ENCODE measurements around the gene R3HDM2. TPM values are rescaled to one million over a fixed set of nuclear protein-coding genes. Genes with fewer than 3 reads are reported as not detected.

R3HDM2 gene
- total RNA-seq, 4 donors from 2014 or later: 31.0 to 51.9 (median 41.6) TPM

DNA sequence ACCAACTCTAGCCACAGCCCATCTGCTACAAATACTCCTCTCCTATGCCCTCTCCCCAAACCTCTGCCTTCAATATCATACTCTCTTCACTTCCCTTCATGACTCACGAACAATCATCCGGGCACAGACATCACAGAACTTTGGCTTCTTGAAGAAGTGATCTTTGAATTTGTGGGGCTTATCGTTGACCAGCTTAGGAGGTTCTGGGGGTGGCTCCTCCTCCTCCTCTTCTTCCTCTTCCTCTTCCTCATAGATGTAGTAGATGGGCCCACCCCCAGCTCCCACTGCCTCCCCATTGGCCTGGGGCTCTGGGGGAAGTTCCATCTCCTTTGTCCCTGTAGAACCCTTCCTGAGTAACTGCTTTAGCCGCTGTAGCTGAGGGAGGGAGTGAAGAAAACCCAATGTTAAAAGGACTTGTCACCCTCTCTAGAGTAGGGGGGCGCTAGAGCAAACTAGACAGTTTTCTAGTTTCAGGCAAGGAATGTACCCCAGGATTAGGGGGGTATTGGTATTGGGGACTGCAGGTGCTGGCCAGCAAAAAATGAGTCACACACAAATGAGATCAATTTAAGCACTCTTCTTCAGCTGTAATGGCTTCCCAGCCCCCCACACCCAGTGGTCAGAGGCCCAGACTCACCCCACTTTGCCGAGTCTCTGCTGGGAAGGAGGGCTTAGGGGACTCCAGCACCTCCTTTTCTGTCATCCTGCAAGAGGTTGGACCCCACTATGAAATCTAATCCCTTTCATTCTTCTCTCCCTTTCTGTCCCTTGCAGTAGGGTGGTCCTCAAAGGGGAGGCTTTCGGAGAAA, 181.7 kb downstream of the R3HDM2 start:
- TF ChIP-seq, protein P1, sequence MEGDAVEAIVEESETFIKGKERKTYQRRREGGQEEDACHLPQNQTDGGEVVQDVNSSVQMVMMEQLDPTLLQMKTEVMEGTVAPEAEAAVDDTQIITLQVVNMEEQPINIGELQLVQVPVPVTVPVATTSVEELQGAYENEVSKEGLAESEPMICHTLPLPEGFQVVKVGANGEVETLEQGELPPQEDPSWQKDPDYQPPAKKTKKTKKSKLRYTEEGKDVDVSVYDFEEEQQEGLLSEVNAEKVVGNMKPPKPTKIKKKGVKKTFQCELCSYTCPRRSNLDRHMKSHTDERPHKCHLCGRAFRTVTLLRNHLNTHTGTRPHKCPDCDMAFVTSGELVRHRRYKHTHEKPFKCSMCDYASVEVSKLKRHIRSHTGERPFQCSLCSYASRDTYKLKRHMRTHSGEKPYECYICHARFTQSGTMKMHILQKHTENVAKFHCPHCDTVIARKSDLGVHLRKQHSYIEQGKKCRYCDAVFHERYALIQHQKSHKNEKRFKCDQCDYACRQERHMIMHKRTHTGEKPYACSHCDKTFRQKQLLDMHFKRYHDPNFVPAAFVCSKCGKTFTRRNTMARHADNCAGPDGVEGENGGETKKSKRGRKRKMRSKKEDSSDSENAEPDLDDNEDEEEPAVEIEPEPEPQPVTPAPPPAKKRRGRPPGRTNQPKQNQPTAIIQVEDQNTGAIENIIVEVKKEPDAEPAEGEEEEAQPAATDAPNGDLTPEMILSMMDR (IDR thresholded peaks at IDR 0.05): no peak
- TF ChIP-seq POLR2A (IDR thresholded peaks at IDR 0.05): no peak
- no peak for TF ChIP-seq EP300 (IDR thresholded peaks at IDR 0.05)
- Histone ChIP-seq H3K9me3 (no peaks in the 10 kb centered on the region), H3K27me3 (peaks cover 0 to 4% of the 10 kb centered on the region in 2 donors), H3K4me3 (no peak overlapping the region), H3K36me3 (peaks cover 0 to 8% (median 0%) of the 10 kb centered on the region in 3 donors), H3K27ac (no peak overlapping the region), H3K4me1 (peaks cover 0 to 1% (median 0%) of the 10 kb centered on the region in 4 donors)
- DNase-seq (ENCODE audit: low spot score in 2 of 2): no peak
- 78 to 80% methylated on average over 7 of the region's 7 CpGs for WGBS, 2 donors

DNA sequence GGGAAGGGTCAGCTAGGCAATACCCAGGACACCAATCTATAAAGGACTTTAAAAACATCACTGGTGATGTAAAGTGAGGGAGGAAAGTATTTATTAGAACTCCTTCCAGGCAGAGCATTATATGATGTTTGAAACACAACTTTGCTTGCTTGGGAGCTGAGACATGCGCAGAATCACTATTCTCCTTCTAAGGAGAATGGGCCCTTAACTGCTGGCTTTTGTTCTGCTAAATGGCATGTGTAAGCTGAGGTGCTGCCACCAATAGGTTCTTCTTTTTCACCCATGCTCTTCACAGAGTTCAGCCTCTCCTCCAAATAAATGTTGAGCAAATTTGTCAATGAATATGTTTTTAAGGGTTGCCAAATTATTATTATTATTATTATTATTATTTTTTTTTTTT, 183.8 kb downstream of the R3HDM2 start:
- H3K36me3 ChIP-seq: peaks cover 0 to 5% (median 0%) of the 10 kb centered on the region in 3 donors
- H3K4me3 ChIP-seq: no peak overlapping the region
- peaks cover 5 to 22% (median 17%) of the 10 kb centered on the region in 4 donors for H3K4me1 ChIP-seq
- H3K27me3 ChIP-seq: peaks cover 8 to 25% of the 10 kb centered on the region in 2 donors
- 91 to 97% methylated on average over 1 of the region's 1 CpG for WGBS, 2 donors
- no peaks in the 10 kb centered on the region for H3K9me3 ChIP-seq
- no peak for TF ChIP-seq EP300 (IDR thresholded peaks at IDR 0.05)
- TF ChIP-seq, protein P1 (IDR thresholded peaks at IDR 0.05): no peak
- no peak for TF ChIP-seq POLR2A (IDR thresholded peaks at IDR 0.05)
- H3K27ac ChIP-seq: no peak overlapping the region
- no peak for DNase-seq (ENCODE audit: low spot score in 2 of 2)

DNA sequence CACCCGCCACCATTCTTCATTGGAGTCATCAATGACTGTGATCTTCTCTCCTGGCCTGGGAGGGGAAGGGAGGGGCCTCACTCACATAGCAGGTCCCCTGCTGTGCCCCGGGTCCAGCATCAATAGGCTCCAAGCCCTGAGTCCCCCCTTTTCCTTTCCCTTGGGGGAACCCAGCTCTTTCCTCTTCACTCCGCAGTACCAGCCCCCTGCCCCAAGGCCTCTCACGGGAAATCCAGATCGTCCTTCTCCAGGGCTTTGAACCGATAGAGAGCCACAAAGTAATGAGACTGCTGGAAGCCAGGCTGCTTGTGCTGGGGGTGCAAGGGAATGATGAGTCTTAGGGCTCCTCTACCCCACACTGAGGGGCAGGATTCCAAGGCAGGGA, 186.5 kb downstream of the R3HDM2 start:
- TF ChIP-seq, protein P1 (IDR thresholded peaks at IDR 0.05): no peak
- TF ChIP-seq POLR2A (IDR thresholded peaks at IDR 0.05) (no peak), EP300 (IDR thresholded peaks at IDR 0.05) (no peak)
- H3K36me3 ChIP-seq: peaks cover 0 to 5% (median 0%) of the 10 kb centered on the region in 3 donors
- peaks cover 5 to 50% (median 40%) of the 10 kb centered on the region in 4 donors for H3K4me1 ChIP-seq
- WGBS, 2 donors: 60 to 73% methylated on average over 6 of the region's 6 CpGs
- no peaks in the 10 kb centered on the region for H3K9me3 ChIP-seq
- H3K4me3 ChIP-seq: no peak overlapping the region
- H3K27me3 ChIP-seq: peaks cover 8 to 52% of the 10 kb centered on the region in 2 donors
- DNase-seq (ENCODE audit: low spot score in 2 of 2): no peak
- no peak overlapping the region for H3K27ac ChIP-seq

DNA sequence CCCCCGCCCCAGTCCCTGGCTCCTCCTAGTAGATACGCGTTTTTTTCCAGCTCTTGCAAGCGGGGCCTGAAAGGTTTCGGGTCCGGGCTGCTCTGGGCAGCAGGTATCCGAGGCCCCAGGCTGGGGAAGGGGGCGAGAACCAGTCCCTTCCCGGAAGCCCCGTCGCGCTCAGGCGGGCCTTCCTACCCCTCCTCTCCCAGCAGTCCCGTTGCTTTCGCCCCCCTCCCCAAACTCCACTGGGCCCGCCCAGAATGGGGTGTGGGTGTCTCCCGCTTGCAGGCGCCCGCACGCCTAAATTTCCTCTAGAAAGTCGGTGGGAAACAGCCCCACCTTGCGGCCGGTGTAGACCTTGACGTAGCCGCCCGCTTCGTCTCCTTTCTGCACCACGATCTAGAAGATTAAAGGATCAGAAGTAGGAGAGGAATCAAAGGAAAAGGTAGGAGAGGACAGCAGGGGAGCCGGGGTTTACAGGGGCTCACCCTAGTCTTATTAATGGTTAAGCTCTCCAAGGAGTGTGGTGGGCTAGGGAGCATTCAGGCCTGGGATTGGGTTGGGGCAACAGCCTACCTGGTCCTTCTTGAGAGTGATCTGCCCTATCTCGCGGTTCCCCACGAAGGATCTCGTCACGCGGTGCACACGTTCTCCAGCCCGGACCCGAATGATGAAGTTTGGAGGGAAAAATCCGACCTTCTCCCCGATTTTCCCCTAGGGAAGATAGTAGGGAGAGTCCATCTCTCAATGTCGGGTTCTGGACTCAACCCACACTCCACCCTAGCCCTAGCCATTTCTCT, 187.1 kb downstream of the R3HDM2 start:
- WGBS, 2 donors: 12 to 13% methylated on average over 41 of the region's 41 CpGs
- DNase-seq (ENCODE audit: low spot score in 2 of 2): peak in 1 of 2 donors; percentile 79
- peaks cover 5 to 56% (median 45%) of the 10 kb centered on the region in 4 donors for H3K4me1 ChIP-seq
- peaks cover 8 to 54% of the 10 kb centered on the region in 2 donors for H3K27me3 ChIP-seq
- no peak overlapping the region for H3K27ac ChIP-seq
- peaks cover 0 to 5% (median 0%) of the 10 kb centered on the region in 3 donors for H3K36me3 ChIP-seq
- no peak for TF ChIP-seq EP300 (IDR thresholded peaks at IDR 0.05)
- TF ChIP-seq, protein P1 (IDR thresholded peaks at IDR 0.05): peak; percentile 65 to 73 (median 67)
- no peaks in the 10 kb centered on the region for H3K9me3 ChIP-seq
- H3K4me3 ChIP-seq: peak overlapping the region in 3 of 4 donors; percentile 16 to 37 (median 18)
